Astrocyte of the spinal cord (primary cell): ENCODE measurements around the gene BAIAP2.

Source experiments
- DNase-seq: peaks from one replicate; pipeline ENCODE4 v3.0.0; 2011; ENCODE audit warnings: low read depth, low spot score
- H3K4me3 ChIP-seq: 2 replicates; pipeline ENCODE4 v1.5.1; 2011; ENCODE audit warnings: low read depth, mild to moderate bottlenecking, low read length, moderate library complexity
- CTCF ChIP-seq: IDR thresholded peaks from 2 replicates; pipeline ENCODE4 v1.5.1; 2012; ENCODE audit warnings: low read depth, mild to moderate bottlenecking, low read length, inconsistent platforms
- in situ Hi-C: cut with HindIII; loops from 2 replicates; pipeline ENCODE4 v1.10.0; 2017; ENCODE audit warnings: low sequenced_read_pairs

Gene BAIAP2

GRCh38 chr17:80996422-80997305 lies 38.3 kb upstream of the BAIAP2 start:
- in situ Hi-C loops = no loop called here
- no peak for TF ChIP-seq CTCF
- DNase-seq = no peak
- H3K4me3 ChIP-seq = no peak overlapping the region

GRCh38 chr17:80997424-80998117 lies 37.4 kb upstream of the BAIAP2 start:
- no peak for TF ChIP-seq CTCF
- in situ Hi-C loops = no loop called here
- no peak overlapping the region for H3K4me3 ChIP-seq
- DNase-seq = peak; percentile 50

GRCh38 chr17:80998118-80998747 lies 36.7 kb upstream of the BAIAP2 start:
- H3K4me3 ChIP-seq = no peak overlapping the region
- TF ChIP-seq CTCF = no peak
- in situ Hi-C loops = no loop called here
- DNase-seq = no peak

GRCh38 chr17:80998748-80999535 lies 36.0 kb upstream of the BAIAP2 start:
- in situ Hi-C loops = no loop called here
- no peak for DNase-seq
- TF ChIP-seq CTCF = no peak
- no peak overlapping the region for H3K4me3 ChIP-seq

- no peak for DNase-seq
- in situ Hi-C loops = no loop called here
- no peak overlapping the region for H3K4me3 ChIP-seq
- TF ChIP-seq CTCF = no peak
These were observed 35.2 kb upstream of the BAIAP2 start for GRCh38 chr17:80999536-81000333.
